Measurements from ENCODE around the gene PRR14L.

GRCh38 chr22:31680861-31681341 lies 69.0 kb downstream of the PRR14L start:
- TF ChIP-seq EZH2 (optimal IDR thresholded peaks at IDR 0.05; ENCODE audit: low read depth, low read length) (no peak), CTCF (IDR thresholded peaks at IDR 0.05; ENCODE audit: low read length) (no peak)

All from MM.1S (cell line).